WTC11 (cell line): ENCODE data around the gene EFNA5. TPM values are rescaled to one million over a fixed set of nuclear protein-coding genes. Genes with fewer than 3 reads are reported as not detected.

Experiments
- ATAC-seq: fragments of 200-7000 bp; cut with Tn5 transposase; 2 replicates; pipeline ENCODE4 v1.10.0; 2021; ENCODE audit warnings: mild to moderate bottlenecking, moderate library complexity
- CTCF ChIA-PET: fragments of 300-600 bp; sonication (Branson Sonifier 250); formaldehyde crosslinking; loops from one replicate; lab custom pipeline; 2021; ENCODE audit warnings: antibody characterized with exemption; lab: Charles Lee
- POLR2A ChIA-PET: fragments of 350-600 bp; sonication (Branson Sonifier 250); formaldehyde crosslinking; loops from one replicate; lab custom pipeline; 2021; ENCODE audit warnings: antibody characterized with exemption; lab: Charles Lee
- DNase-seq: peaks from one replicate; pipeline ENCODE4 v3.0.0; 2021; ENCODE audit warnings: low spot score
- H3K27ac Mint-ChIP-seq: 2 replicates; pipeline ENCODE4 v1.8.0; 2021; ENCODE audit warnings: mixed read lengths
- H3K27me3 Mint-ChIP-seq: 2 replicates; pipeline ENCODE4 v1.8.0; 2021; ENCODE audit warnings: low read depth, mild to moderate bottlenecking, moderate library complexity, mixed read lengths
- H3K36me3 Mint-ChIP-seq: 2 replicates; pipeline ENCODE4 v1.8.0; 2021; ENCODE audit warnings: mixed read lengths
- H3K4me1 Mint-ChIP-seq: 2 replicates; pipeline ENCODE4 v1.8.0; 2022; ENCODE audit warnings: mixed read lengths
- H3K4me3 Mint-ChIP-seq: 2 replicates; pipeline ENCODE4 v1.8.0; 2021; ENCODE audit warnings: mild to moderate bottlenecking, moderate library complexity, mixed read lengths
- H3K9me3 Mint-ChIP-seq: 2 replicates; pipeline ENCODE4 v1.8.0; 2021; ENCODE audit warnings: mixed read lengths
- CBFB ChIP-seq: sonication (generic); formaldehyde crosslinking; IDR thresholded peaks from 2 replicates; pipeline ENCODE4 v1.8.1; 2022; ENCODE audit warnings: mild to moderate bottlenecking, low read depth, missing genetic modification reagents
- CREM ChIP-seq: sonication (generic); formaldehyde crosslinking; IDR thresholded peaks from 2 replicates; pipeline ENCODE4 v1.8.1; 2022; ENCODE audit warnings: mild to moderate bottlenecking, missing genetic modification reagents, moderate library complexity
- E2F4 ChIP-seq: sonication (generic); formaldehyde crosslinking; IDR thresholded peaks from 2 replicates; pipeline ENCODE4 v1.8.1; 2022; ENCODE audit warnings: low read depth, mild to moderate bottlenecking, moderate library complexity, missing genetic modification reagents, borderline replicate concordance
- ETV6 ChIP-seq: sonication (generic); formaldehyde crosslinking; IDR thresholded peaks from 2 replicates; pipeline ENCODE4 v1.8.1; 2022; ENCODE audit warnings: mild to moderate bottlenecking, missing genetic modification reagents
- FOXK1 ChIP-seq: sonication (generic); formaldehyde crosslinking; IDR thresholded peaks from 2 replicates; pipeline ENCODE4 v1.8.0; 2022; ENCODE audit warnings: mild to moderate bottlenecking, moderate library complexity, missing genetic modification reagents
- FOXP1 ChIP-seq: sonication (generic); formaldehyde crosslinking; IDR thresholded peaks from 2 replicates; pipeline ENCODE4 v1.8.0; 2022; ENCODE audit warnings: missing genetic modification reagents, mild to moderate bottlenecking, moderate library complexity, borderline replicate concordance
- HMGA2 ChIP-seq: fragments of 250-450 bp; sonication (Bioruptor Pico); IDR thresholded peaks from 2 replicates; pipeline ENCODE4 v1.4.0; 2021; ENCODE audit warnings: mild to moderate bottlenecking, moderate library complexity
- IRF1 ChIP-seq: sonication (generic); formaldehyde crosslinking; IDR thresholded peaks from 2 replicates; pipeline ENCODE4 v1.8.0; 2023; ENCODE audit warnings: missing genetic modification reagents
- IRF2 ChIP-seq: sonication (generic); formaldehyde crosslinking; IDR thresholded peaks from 2 replicates; pipeline ENCODE4 v1.8.0; 2022; ENCODE audit warnings: low read depth, missing genetic modification reagents, borderline replicate concordance
- KAT7 ChIP-seq: sonication (generic); formaldehyde crosslinking; IDR thresholded peaks from 2 replicates; pipeline ENCODE4 v1.8.1; 2023; ENCODE audit warnings: missing genetic modification reagents, mild to moderate bottlenecking, borderline replicate concordance
- MLX ChIP-seq: sonication (generic); formaldehyde crosslinking; IDR thresholded peaks from 2 replicates; pipeline ENCODE4 v1.8.1; 2023; ENCODE audit warnings: mild to moderate bottlenecking, missing genetic modification reagents, moderate library complexity
- MYBL2 ChIP-seq: sonication (generic); formaldehyde crosslinking; IDR thresholded peaks from 2 replicates; pipeline ENCODE4 v1.8.1; 2023; ENCODE audit warnings: mild to moderate bottlenecking, moderate library complexity, missing genetic modification reagents
- NFE2L1 ChIP-seq: sonication (generic); formaldehyde crosslinking; IDR thresholded peaks from 2 replicates; pipeline ENCODE4 v1.8.1; 2023; ENCODE audit warnings: missing genetic modification reagents
- NFYB ChIP-seq: sonication (generic); formaldehyde crosslinking; conservative IDR thresholded peaks from 2 replicates; pipeline ENCODE4 v1.8.0; 2022; ENCODE audit warnings: low read depth, missing genetic modification reagents
- SMAD3 ChIP-seq: sonication (generic); formaldehyde crosslinking; IDR thresholded peaks from 2 replicates; pipeline ENCODE4 v1.8.0; 2022; ENCODE audit warnings: missing genetic modification reagents, mild to moderate bottlenecking, borderline replicate concordance
- SMAD4 ChIP-seq: sonication (generic); formaldehyde crosslinking; IDR thresholded peaks from 2 replicates; pipeline ENCODE4 v1.8.0; 2022; ENCODE audit warnings: mild to moderate bottlenecking, missing genetic modification reagents
- TCF7 ChIP-seq: sonication (generic); formaldehyde crosslinking; IDR thresholded peaks from 2 replicates; pipeline ENCODE4 v1.8.0; 2022; ENCODE audit warnings: mild to moderate bottlenecking, low read depth, missing genetic modification reagents, moderate library complexity
- TEAD1 ChIP-seq: sonication (generic); formaldehyde crosslinking; IDR thresholded peaks from 2 replicates; pipeline ENCODE4 v1.8.0; 2022; ENCODE audit warnings: mild to moderate bottlenecking, missing genetic modification reagents
- TP53 ChIP-seq: sonication (generic); formaldehyde crosslinking; IDR thresholded peaks from 2 replicates; pipeline ENCODE4 v1.8.1; 2023; ENCODE audit warnings: mild to moderate bottlenecking, missing genetic modification reagents
- ZBTB21 ChIP-seq: sonication (generic); formaldehyde crosslinking; IDR thresholded peaks from 2 replicates; pipeline ENCODE4 v1.8.1; 2023; ENCODE audit warnings: mild to moderate bottlenecking, missing genetic modification reagents, borderline replicate concordance
- ZBTB43 ChIP-seq: sonication (generic); formaldehyde crosslinking; IDR thresholded peaks from 2 replicates; pipeline ENCODE4 v1.8.1; 2023; ENCODE audit warnings: mild to moderate bottlenecking, missing genetic modification reagents
- ZMAT4 ChIP-seq: fragments of 250-450 bp; sonication (Bioruptor Pico); IDR thresholded peaks from 2 replicates; pipeline ENCODE4 v1.9.0; 2021; ENCODE audit warnings: mild to moderate bottlenecking
- ZNF138 ChIP-seq: sonication (generic); formaldehyde crosslinking; conservative IDR thresholded peaks from 2 replicates; pipeline ENCODE4 v1.8.1; 2022; ENCODE audit warnings: mild to moderate bottlenecking, moderate library complexity, missing genetic modification reagents
- ZNF219 ChIP-seq: sonication (generic); formaldehyde crosslinking; IDR thresholded peaks from 2 replicates; pipeline ENCODE4 v1.8.0; 2023; ENCODE audit warnings: missing genetic modification reagents, mild to moderate bottlenecking, borderline replicate concordance
- ZNF232 ChIP-seq: sonication (generic); formaldehyde crosslinking; IDR thresholded peaks from 2 replicates; pipeline ENCODE4 v1.8.0; 2022; ENCODE audit warnings: mild to moderate bottlenecking, missing genetic modification reagents
- total RNA-seq: library from RNA; stranded (reverse); gene quantifications from 3 replicates; pipeline ENCODE4 v1.2.3, GENCODE V29; 2021
- TF ChIP-seq, protein P1 (sequence below): sonication (generic); formaldehyde crosslinking; IDR thresholded peaks from 2 replicates; pipeline ENCODE4 v1.8.1; 2023; ENCODE audit warnings: mild to moderate bottlenecking, moderate library complexity, missing genetic modification reagents
- TF ChIP-seq, protein P2 (sequence below): sonication (generic); formaldehyde crosslinking; IDR thresholded peaks from 2 replicates; pipeline ENCODE4 v1.8.0; 2022; ENCODE audit warnings: mild to moderate bottlenecking, missing genetic modification reagents
- TF ChIP-seq, protein P3 (sequence below): sonication (generic); formaldehyde crosslinking; IDR thresholded peaks from 2 replicates; pipeline ENCODE4 v1.8.1; 2022; ENCODE audit warnings: mild to moderate bottlenecking, missing genetic modification reagents, moderate library complexity, borderline replicate concordance

Gene EFNA5
- total RNA-seq, 1 experiment from 2014 or later, result 17.4 TPM

DNA sequence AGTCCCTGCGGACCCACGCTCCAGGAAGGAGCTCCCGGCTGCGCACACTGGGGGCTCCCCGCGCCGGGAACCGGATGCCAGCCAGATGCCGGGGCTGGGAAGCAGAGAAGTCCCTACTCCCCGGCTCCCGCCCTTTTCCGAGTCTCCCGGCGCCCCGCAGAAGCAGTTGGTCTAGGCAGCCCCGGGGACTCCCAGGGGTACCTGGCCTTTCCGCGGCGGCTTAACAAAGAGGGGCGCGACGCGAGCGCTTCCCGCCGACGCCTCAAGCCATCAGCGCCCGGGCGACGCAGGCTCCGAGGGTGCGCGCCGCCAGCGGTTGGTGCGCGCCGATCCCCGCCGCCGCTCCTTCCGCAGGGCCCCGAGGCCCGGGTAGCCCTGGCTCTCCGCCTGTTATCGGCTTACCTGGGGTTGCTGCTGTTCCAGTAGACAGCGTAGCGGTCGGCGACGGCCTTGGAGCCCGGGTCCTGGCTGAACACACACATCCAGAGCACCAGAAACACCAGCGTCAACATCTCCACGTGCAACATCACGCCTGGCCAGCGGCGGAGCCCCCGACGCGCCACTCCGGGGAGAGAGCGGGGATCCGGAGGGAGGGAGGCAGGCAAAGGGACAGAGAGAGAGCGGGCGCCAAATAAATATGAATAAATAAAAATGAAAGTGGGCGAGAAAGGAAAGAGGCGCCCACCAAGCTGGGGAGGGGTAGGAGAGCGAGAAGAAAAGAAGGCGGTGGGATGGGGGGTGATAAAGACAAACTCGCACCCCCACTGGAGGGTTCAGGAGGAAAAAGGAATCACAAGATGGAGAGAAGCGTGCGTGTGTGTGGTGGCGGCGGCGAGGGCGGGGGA lies 428 bp downstream of the EFNA5 start:
- ATAC-seq (peak; percentile 3), DNase-seq (peak; percentile 57)
- ChIA-PET CTCF (interaction anchor here (0.7 to 1.3 kb wide), 2 partner anchors 98 to 109 kb away, joined by 4 to 8 read pairs; no protein-coding TSS in a partner anchor), POLR2A (interaction anchor here (0.7 kb wide), 1 partner anchor 244 kb away, joined by 4 read pairs; no protein-coding TSS in a partner anchor)
- Mint-ChIP-seq H3K4me3 (peak overlapping the region; percentile 92), H3K27ac (no peak overlapping the region), H3K36me3 (no peaks in the 10 kb centered on the region), H3K9me3 (no peaks in the 10 kb centered on the region), H3K27me3 (peaks cover 36% of the 10 kb centered on the region), H3K4me1 (peaks cover 28% of the 10 kb centered on the region)
- TF ChIP-seq TEAD1 (CRISPR knock-in tag), result no peak
- TF ChIP-seq, protein P1, sequence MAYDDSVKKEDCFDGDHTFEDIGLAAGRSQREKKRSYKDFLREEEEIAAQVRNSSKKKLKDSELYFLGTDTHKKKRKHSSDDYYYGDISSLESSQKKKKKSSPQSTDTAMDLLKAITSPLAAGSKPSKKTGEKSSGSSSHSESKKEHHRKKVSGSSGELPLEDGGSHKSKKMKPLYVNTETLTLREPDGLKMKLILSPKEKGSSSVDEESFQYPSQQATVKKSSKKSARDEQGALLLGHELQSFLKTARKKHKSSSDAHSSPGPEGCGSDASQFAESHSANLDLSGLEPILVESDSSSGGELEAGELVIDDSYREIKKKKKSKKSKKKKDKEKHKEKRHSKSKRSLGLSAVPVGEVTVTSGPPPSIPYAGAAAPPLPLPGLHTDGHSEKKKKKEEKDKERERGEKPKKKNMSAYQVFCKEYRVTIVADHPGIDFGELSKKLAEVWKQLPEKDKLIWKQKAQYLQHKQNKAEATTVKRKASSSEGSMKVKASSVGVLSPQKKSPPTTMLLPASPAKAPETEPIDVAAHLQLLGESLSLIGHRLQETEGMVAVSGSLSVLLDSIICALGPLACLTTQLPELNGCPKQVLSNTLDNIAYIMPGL, result peak; percentile 27
- no peak for TF ChIP-seq E2F4 (CRISPR knock-in tag)
- TF ChIP-seq IRF1, result no peak
- TF ChIP-seq HMGA2 (CRISPR knock-in tag), result no peak
- TF ChIP-seq ZMAT4, result no peak
- TF ChIP-seq KAT7 (CRISPR knock-in tag), result no peak
- peak; percentile 73; the same call in 1 of the 2 replicates for TF ChIP-seq CREM
- TF ChIP-seq, protein P2, sequence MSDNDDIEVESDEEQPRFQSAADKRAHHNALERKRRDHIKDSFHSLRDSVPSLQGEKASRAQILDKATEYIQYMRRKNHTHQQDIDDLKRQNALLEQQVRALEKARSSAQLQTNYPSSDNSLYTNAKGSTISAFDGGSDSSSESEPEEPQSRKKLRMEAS (CRISPR knock-in tag), result no peak; the same call in 1 of the 2 replicates
- peak; percentile 44; the same call in 1 of the 2 replicates for TF ChIP-seq NFE2L1
- TF ChIP-seq TCF7, result no peak
- peak; percentile 57; the same call in 1 of the 2 replicates for TF ChIP-seq ZNF232 (CRISPR knock-in tag)
- TF ChIP-seq CBFB (CRISPR knock-in tag), result no peak
- TF ChIP-seq ZBTB43 (CRISPR knock-in tag), result peak; percentile 59; the same call in 1 of the 2 replicates
- peak; percentile 61; the same call in 1 of the 2 replicates for TF ChIP-seq TP53 (CRISPR knock-in tag)
- TF ChIP-seq SMAD4 (CRISPR knock-in tag), result no peak
- 0 out of 2 replicates have a peak, but pooled peaks have one; percentile 52 for TF ChIP-seq ZNF138
- TF ChIP-seq NFYB (CRISPR knock-in tag), result 0 out of 2 replicates have a peak, but pooled peaks have one; percentile 5
- TF ChIP-seq ZBTB21 (CRISPR knock-in tag), result 0 out of 2 replicates have a peak, but pooled peaks have one; percentile 56
- TF ChIP-seq, protein P3, sequence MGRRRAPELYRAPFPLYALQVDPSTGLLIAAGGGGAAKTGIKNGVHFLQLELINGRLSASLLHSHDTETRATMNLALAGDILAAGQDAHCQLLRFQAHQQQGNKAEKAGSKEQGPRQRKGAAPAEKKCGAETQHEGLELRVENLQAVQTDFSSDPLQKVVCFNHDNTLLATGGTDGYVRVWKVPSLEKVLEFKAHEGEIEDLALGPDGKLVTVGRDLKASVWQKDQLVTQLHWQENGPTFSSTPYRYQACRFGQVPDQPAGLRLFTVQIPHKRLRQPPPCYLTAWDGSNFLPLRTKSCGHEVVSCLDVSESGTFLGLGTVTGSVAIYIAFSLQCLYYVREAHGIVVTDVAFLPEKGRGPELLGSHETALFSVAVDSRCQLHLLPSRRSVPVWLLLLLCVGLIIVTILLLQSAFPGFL (CRISPR knock-in tag), result no peak
- TF ChIP-seq FOXK1 (CRISPR knock-in tag), result 0 out of 2 replicates have a peak, but pooled peaks have one; percentile 65
- TF ChIP-seq MYBL2 (CRISPR knock-in tag), result peak; percentile 71; the same call in 1 of the 2 replicates
- TF ChIP-seq MLX (CRISPR knock-in tag), result peak; percentile 53; the same call in 1 of the 2 replicates
- TF ChIP-seq ETV6 (CRISPR knock-in tag), result peak; percentile 45; the same call in 1 of the 2 replicates
- peak; percentile 80 for TF ChIP-seq FOXP1
- peak; percentile 44; the same call in 1 of the 2 replicates for TF ChIP-seq ZNF219 (CRISPR knock-in tag)
- TF ChIP-seq IRF2 (CRISPR knock-in tag), result no peak
- TF ChIP-seq SMAD3 (CRISPR knock-in tag), result peak; percentile 28; the same call in 1 of the 2 replicates
